Right ventricle myocardium superior (tissue), 1 donor: ENCODE measurements around the gene WDR5. TPM values are rescaled to one million over a fixed set of nuclear protein-coding genes. Genes with fewer than 3 reads are reported as not detected.

Experiments
- ATAC-seq: fragments of 200-7000 bp; cut with Tn5 transposase; one replicate; pipeline ENCODE4 v1.9.1; 2020; ENCODE audit warnings: mild to moderate bottlenecking; ENCODE audit not compliant: poor library complexity
- DNase-seq: peaks from one replicate; pipeline ENCODE4 v3.0.0-alpha.2; 2020
- intact Hi-C: fragments of 100-400 bp; cut with DNase I; formaldehyde crosslinking; loops from one replicate; pipeline ENCODE4 v1.11.2; 2022
- total RNA-seq: library from RNA; stranded (reverse); fragmentation: NEBNext Ultra II Directional; extraction: Animal tissue kit (Norgen Biotek cat#: 25700); gene quantifications from one replicate; pipeline ENCODE4 v1.2.1, GENCODE V29; 2021
- donor health status: DM: no; HTN: yes; CAD: no; lungs with severe emphysema.

WDR5 gene
- total RNA-seq, 1 donor from 2014 or later, result 17.5 TPM

GRCh38 chr9:134192951-134193731 is 57.3 kb downstream of the WDR5 start:
- DNase-seq (no peak), ATAC-seq (no peak)
- intact Hi-C loops, result no loop called here

- ATAC-seq (no peak), DNase-seq (no peak)
- intact Hi-C loops, result no loop called here
Measured at GRCh38 chr9:134193912-134194535, 58.1 kb downstream of the WDR5 start.

- ATAC-seq (no peak), DNase-seq (no peak)
- intact Hi-C loops, result no loop called here
Measured at GRCh38 chr9:134195558-134195957, 59.7 kb downstream of the WDR5 start.

- ATAC-seq (no peak), DNase-seq (no peak)
- intact Hi-C loops, result no loop called here
Measured at GRCh38 chr9:134196911-134197310, 61.0 kb downstream of the WDR5 start.

- ATAC-seq (no peak), DNase-seq (no peak)
- intact Hi-C loops, result no loop called here
Measured at GRCh38 chr9:134198791-134199190, 62.9 kb downstream of the WDR5 start.

GRCh38 chr9:134200730-134201129 is 64.8 kb downstream of the WDR5 start:
- intact Hi-C loops, result no loop called here
- no peak for ATAC-seq
- DNase-seq, result no peak

GRCh38 chr9:134203224-134203623 is 67.3 kb downstream of the WDR5 start:
- intact Hi-C loops, result no loop called here
- ATAC-seq (no peak), DNase-seq (no peak)

- intact Hi-C loops, result no loop called here
- no peak for ATAC-seq
- DNase-seq, result peak; percentile 13
Measured at GRCh38 chr9:134204041-134204440, 68.2 kb downstream of the WDR5 start.

GRCh38 chr9:134204991-134205578 is 69.2 kb downstream of the WDR5 start:
- ATAC-seq (no peak), DNase-seq (peak; percentile 44)
- intact Hi-C loops, result no loop called here

GRCh38 chr9:134205672-134206310 is 69.9 kb downstream of the WDR5 start:
- ATAC-seq, result peak; percentile 54
- DNase-seq, result peak; percentile 86
- intact Hi-C loops, result no loop called here

- intact Hi-C loops, result no loop called here
- DNase-seq (peak; percentile 31), ATAC-seq (no peak)
Measured at GRCh38 chr9:134206311-134207300, 70.7 kb downstream of the WDR5 start.

GRCh38 chr9:134208310-134208841 is 72.5 kb downstream of the WDR5 start:
- intact Hi-C loops, result no loop called here
- peak; percentile 90 for DNase-seq
- peak; percentile 77 for ATAC-seq

GRCh38 chr9:134208981-134209725 is 73.3 kb downstream of the WDR5 start:
- ATAC-seq (no peak), DNase-seq (peak; percentile 38)
- intact Hi-C loops, result no loop called here

Other genes with a start within 250 kb of the WDR5 start
- gene VAV2, start 143.8 kb upstream of the WDR5 start, total RNA-seq, result 4.9 TPM
- gene BRD3OS, start 110.6 kb upstream of the WDR5 start, total RNA-seq, result 4.9 TPM
- 23.2 TPM for gene BRD3, start 68.1 kb upstream of the WDR5 start, total RNA-seq
- gene RNU6ATAC, start 28.5 kb downstream of the WDR5 start, total RNA-seq, result 351 TPM
- 89.0 TPM for gene RXRA, start 190.4 kb downstream of the WDR5 start, total RNA-seq